ENCODE results near the gene ALPK3. TPM values are rescaled to one million over a fixed set of nuclear protein-coding genes. Genes with fewer than 3 reads are reported as not detected.
A peak's percentile ranks its signal among the peaks of the same experiment; 100 is the strongest.

ALPK3 gene
- total and polyA plus RNA-seq, 9 of the 15 experiments (the other 6 are each of a cell fraction or from before 2014, with no cell fraction given), result 0.04 to 1.0 (median 0.07) TPM; not detected in 2

- peak; percentile 32 for FAIRE-seq
- no peaks in the 10 kb centered on the region for H4K20me1 ChIP-seq (replicated peaks; ENCODE audit: control insufficient read depth, insufficient read depth, low read length)
- CTCF ChIA-PET (ENCODE audit: low intra/inter-chr PET ratio), result interaction anchor here (0.6 kb wide), 1 partner anchor 10 kb away, joined by 3 read pairs; no protein-coding TSS in a partner anchor
- peak overlapping the region; percentile 60 for H2AFZ ChIP-seq (ENCODE audit: low read depth, low read length)
- H3K9me3 ChIP-seq (replicated peaks; ENCODE audit: control insufficient read depth, insufficient read depth, low read depth, low read length), result no peaks in the 10 kb centered on the region
- in situ Hi-C loops (cut with MboI), result no loop called here
- POLR2A ChIA-PET, result interaction anchor here (0.6 to 0.9 kb wide), 4 partner anchors 8 to 343 kb away, joined by 3 to 6 read pairs (median 4); no protein-coding TSS in a partner anchor
- BruUV-seq (replicated peaks), result no TSS peak
- H3K9ac ChIP-seq (ENCODE audit: insufficient read depth in 1 of 2, low read depth in 2 of 2, low read length in 2 of 2), result peak overlapping the region; percentile 11 to 76; a peak in 2 of 4 replicates
- H3K79me2 ChIP-seq (ENCODE audit: control insufficient read depth, insufficient read depth, low read length), result no peaks in the 10 kb centered on the region
- DNase-seq (ENCODE audit: extremely low read depth in 1 of 4, low spot score in 3 of 4), result peak in 2 of 4 experiments; percentile 39 to 48
- H3K36me3 ChIP-seq (ENCODE audit: control insufficient read depth, insufficient read depth, low read length), result no peaks in the 10 kb centered on the region
- no peaks in the 10 kb centered on the region for H3K27me3 ChIP-seq (ENCODE audit: control insufficient read depth in 2 of 2, insufficient read depth in 2 of 2, low read length in 2 of 2)
- H3K4me3 ChIP-seq, result no peak overlapping the region
- intact Hi-C loops (cut with micrococcal nuclease), result no loop called here
- no peak; the same call in 2 of the 3 replicates for ATAC-seq
- H3K9me1 ChIP-seq (ENCODE audit: control insufficient read depth, insufficient read depth, low read length), result no peaks in the 10 kb centered on the region
- H3K4me1 ChIP-seq (replicated peaks in 1 of 2; ENCODE audit: control insufficient read depth in 2 of 2, insufficient read depth in 2 of 2, low read length in 2 of 2), result peaks cover 29 to 38% of the 10 kb centered on the region in 2 experiments
- no peak overlapping the region; the same call in 2 of the 3 replicates for H3K27ac ChIP-seq (ENCODE audit: extremely low read depth, low read depth, low read length)
- 18% methylated on average over 6 of the region's 6 CpGs for WGBS (ENCODE audit: insufficient coverage, low coverage, missing lambda C conversion rate)
- no peak overlapping the region for H3K4me2 ChIP-seq (ENCODE audit: insufficient read depth, low read length)
- TF ChIP-seq JUN (IDR thresholded peaks at IDR 0.05; ENCODE audit: borderline replicate concordance, low read depth, low read length) (0 out of 2 replicates have a peak, but pooled peaks have one; percentile 8), JUN (CRISPR knock-in tag; IDR thresholded peaks at IDR 0.05; ENCODE audit: borderline replicate concordance) (no peak), JUND (IDR thresholded peaks at IDR 0.05; ENCODE audit: borderline replicate concordance, low read depth, low read length) (peak; percentile 47; the same call in 1 of the 2 replicates), JUND (tag; IDR thresholded peaks at IDR 0.05; ENCODE audit: borderline replicate concordance, low read depth, low read length) (0 out of 3 replicates have a peak, but pooled peaks have one; percentile 16), NBN (IDR thresholded peaks at IDR 0.05; ENCODE audit: low read depth) (no peak), ATF3 (IDR thresholded peaks at IDR 0.05) (peak; percentile 40; the same call in 1 of the 2 replicates), ATF3 (CRISPR knock-in tag; conservative IDR thresholded peaks at IDR 0.05) (no peak), BHLHE40 (IDR thresholded peaks at IDR 0.05; ENCODE audit: low read length) (peak; percentile 2; the same call in 1 of the 2 replicates), BCL6 (CRISPR knock-in tag; IDR thresholded peaks at IDR 0.05) (no peak), ATF7 (IDR thresholded peaks at IDR 0.05) (peak; percentile 32; the same call in 1 of the 2 replicates), ZNF592 (IDR thresholded peaks at IDR 0.05) (peak; percentile 33; the same call in 1 of the 2 replicates), ZNF780A (CRISPR knock-in tag; IDR thresholded peaks at IDR 0.05) (no peak)
Observed at GRCh38 chr15:84911879-84912660, 94.9 kb downstream of the ALPK3 start.

Measured in K562 (cell line).